HG03521 (cell line): ENCODE measurements around the gene TMCC2.
"Not testable (repeated sequence)": the region's sequence is repeated elsewhere in the genome, so short reads cannot be mapped to it uniquely, and the experiment has no call there.

Experiments
- ATAC-seq: cut with Tn5 transposase; IDR thresholded peaks from one replicate; pipeline ENCODE4 v1.9.1; 2021; ENCODE audit warnings: mild to moderate bottlenecking, moderate library complexity; ENCODE audit not compliant: unreplicated experiment

TMCC2 gene

DNA sequence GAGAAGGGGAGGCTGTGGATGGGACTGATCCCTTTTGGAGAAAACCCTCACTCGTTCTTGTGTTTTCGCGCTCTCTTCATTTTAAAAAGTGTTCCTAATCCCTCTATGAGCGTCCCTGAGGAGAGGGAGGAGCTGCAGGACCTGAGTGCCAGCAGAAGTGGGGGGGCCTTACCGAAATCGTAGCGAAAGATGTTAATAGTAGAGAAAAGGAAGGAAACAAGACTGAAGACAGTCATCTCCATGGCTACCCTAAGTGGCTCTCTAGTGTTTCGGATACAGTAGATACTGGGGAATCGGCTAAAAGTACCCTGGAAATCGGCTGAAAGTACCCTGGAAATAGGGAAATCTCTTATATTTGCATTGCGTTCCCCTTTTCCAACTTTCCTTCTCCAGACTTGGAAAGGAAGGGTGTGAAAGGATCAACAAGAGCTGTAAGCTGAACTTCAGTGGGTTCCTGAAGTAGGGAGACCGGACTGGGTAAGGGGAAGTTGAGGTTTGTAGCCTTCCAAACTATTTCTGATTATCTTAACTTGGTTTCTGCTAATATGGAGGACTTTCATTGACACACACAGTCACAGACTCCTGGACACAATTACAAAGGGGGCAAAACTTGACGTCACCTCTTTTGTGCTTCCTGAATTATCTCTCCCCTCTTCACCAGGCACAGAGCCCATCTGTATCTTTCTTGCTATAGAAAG is 15.8 kb upstream of the TMCC2 start:
- peak; percentile 9 for ATAC-seq

DNA sequence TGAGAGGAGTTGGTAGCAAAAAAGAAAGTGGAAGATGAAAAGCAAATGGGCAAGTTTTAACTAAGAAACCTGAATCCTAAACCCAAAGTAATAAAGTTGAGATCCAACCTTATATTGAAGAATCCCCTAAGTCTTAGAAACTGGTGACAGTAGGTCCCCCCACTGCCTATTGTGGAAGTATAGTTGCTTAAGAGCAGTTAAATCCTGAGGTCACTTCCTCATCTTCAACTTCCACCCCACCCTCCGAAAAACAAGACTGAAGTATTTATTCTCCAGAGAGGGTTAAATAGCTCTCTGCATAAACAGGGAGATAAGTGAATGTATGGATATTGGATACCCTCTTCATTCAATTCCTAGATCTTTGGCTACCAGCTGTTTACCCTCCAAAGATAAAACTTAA is 13.0 kb upstream of the TMCC2 start:
- no peak for ATAC-seq

DNA sequence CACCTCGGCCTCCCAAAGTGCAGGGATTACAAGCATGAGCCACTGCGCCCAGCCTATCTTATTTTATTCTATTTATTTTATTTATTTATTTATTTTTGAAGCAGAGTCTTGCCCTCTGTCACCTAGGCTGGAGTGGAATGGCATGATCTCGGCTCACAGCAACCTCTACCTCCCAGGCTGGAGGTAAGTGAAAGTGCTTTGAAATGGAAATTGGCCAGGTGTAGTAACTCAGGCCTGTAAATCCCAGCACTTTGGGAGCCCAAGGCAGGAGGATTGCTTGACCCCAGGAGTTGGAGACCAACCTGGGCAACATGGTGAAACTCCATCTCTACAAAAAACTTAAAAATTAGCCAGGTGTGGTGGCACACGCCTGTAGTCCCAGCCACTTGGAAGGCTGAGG is 11.2 kb upstream of the TMCC2 start:
- no peak for ATAC-seq

DNA sequence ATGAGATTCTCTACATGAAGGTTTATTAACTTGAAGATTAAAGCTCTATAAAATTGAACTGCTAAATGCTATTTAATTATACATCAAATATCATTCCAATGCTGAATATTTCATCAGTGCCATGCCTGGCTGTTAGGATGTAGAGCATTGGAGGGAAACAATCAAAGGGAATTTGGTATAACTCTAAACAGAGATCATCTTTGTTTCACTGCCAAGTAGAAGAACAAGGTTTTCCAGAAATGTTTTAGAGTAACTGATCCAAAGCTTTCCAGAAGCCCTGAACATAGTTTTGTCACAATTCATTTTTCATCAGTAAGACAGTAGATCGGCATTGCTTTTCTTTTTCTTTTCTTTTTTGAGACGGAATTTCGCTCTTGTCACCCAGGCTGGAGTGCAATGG is 10.3 kb upstream of the TMCC2 start:
- no peak for ATAC-seq

DNA sequence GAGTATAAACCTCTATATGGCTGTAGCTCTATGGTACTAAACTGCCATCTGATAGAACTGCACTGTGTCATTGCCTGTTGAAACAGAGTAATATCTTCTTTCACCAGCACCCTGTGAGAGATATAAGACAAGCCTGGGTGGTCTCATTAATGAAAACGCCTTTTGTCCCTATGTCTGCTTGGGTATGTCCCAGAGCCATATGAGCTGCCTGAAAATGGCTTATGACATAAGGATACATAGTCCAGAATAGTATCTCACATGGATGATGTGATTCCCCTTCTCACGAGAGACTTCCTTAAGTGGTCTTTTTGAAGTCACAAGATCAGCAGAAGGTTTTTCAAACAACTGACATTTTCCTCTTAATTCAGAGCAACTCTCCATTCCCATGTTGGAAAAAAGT is 7.3 kb upstream of the TMCC2 start:
- no peak for ATAC-seq

DNA sequence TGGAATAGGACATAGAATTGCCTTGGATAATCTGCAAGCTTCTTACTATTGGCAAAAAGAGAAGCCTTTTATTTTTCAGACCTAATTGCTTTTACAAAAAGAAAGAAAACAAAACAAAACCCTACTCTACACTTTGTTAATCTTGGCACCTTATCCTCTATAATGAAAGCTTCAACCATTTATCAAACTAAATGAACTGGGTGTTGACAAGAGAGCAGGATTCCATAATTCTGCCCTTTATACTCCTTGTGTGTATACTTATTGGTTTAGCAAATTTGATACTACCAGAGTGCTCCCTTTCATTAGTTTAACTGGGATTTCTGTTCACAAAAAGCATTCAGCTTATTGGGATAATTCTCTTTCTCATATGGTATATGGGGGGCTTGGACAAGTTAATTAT is 3.0 kb upstream of the TMCC2 start:
- ATAC-seq = no peak

DNA sequence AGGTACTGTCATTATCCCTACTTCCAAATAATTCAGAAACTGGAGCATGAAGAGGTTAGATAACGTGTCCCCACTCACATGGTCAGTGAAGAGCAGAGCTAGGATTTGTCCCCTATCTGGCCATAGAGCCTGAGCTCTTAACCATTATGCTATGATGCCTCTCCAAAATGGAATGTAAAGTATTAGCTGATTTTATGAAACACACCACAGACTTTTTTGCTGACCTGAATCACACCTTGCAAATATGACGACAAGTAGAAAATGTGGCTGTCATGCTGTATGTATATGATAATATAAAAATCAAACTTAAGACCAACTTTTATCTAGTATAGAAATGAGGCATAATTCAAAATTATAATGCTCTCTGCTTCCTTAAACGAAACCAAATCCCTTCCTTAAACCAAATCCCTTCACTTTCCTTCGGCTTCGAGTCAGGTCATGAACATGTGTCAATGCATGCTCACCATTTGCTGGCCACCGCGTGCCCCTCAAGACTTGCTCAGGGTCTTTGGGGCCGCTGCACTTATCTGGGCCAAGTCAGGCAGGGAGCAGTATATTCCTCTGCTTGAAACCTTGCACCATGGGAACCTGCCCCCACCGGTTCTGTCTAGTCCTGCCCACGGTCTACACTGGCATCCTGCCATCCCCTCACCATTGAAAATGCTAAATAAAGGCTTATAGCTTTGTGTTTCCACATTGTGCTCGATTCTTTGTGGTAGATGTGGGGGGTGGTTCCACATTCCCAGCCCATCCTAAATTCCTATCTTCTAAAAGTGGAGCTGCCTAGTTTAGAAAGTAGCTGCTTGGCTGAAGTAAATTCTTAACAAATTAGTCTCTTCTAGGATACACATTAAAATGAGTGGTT is 1.6 kb upstream of the TMCC2 start:
- ATAC-seq = no peak

DNA sequence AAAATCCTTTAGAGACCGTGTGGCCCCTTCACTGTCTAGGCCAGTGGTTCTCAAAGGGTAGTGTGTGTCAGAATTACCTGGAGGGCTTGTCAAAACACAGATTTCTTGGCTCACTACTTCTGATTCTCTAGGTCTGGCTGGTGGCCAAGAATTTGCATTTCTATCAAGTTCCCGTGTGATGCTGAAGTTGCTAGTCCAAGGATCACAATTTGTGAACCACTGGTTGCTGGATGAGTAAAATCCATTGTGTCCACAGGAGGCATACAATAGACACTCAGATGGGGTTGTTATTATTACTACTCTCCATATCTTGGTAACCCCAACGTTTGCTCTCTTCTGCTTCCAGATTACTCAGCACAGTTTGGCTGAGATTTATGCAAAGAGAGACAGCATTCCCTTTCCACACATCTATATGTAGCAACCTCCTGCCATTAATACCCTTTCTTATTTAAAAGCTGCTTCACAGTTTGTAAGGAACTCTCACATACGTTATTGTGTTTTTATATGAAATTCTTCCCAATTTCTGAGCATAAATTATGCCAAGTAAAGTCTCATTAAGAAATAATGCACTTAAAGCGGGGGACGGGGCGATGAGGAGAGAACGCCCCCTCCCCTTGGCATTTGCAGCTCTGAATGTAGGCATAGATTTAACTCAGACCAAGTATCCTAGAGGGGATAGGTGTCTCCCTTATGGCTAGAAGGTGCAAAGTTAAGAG is 720 bp upstream of the TMCC2 start:
- no peak for ATAC-seq

DNA sequence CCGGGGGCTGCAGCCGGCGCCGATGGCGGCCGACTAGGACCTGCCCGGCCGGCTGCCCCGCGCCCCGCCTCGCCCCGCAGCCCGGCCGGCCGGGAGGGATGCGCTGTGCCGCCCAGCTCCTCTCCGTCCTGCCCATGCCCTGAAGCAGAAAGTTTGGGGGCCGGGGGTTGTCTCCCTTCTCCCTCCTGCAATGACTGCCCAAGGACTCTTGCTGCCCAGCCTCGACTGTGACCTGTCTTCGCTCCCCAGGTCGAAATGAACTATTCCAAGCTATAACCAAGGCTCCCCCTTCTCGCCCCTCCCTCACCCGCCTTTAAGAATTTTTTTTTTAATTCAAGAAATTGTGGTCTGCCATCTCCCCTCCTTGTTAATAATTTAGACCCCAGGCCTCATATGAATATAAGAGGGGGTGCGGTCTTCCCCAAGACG is 361 bp downstream of the TMCC2 start:
- no peak for ATAC-seq

DNA sequence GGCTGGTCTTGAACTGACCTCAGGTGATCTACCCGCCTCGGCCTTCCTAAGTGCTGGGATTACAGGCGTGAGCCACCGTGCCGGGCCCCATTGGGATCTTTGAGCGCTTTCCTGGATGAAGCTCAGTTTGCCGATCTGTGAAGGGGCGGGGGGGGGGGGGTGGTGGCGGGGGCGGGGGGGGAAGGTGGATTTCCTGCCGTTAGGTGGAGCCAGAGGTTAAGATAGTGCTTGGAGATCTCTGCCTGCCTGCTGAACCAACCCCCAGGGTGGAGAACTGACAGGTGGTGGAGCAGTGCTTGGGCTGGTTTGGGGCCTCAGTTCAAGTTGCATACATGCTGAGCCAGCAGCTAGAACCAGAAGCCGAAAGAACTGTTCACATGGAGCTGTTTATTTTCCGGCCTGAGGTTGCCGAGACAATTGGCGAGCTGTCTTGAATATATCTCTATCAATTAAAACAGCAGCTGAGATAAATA is 1.7 kb downstream of the TMCC2 start:
- ATAC-seq = no peak

DNA sequence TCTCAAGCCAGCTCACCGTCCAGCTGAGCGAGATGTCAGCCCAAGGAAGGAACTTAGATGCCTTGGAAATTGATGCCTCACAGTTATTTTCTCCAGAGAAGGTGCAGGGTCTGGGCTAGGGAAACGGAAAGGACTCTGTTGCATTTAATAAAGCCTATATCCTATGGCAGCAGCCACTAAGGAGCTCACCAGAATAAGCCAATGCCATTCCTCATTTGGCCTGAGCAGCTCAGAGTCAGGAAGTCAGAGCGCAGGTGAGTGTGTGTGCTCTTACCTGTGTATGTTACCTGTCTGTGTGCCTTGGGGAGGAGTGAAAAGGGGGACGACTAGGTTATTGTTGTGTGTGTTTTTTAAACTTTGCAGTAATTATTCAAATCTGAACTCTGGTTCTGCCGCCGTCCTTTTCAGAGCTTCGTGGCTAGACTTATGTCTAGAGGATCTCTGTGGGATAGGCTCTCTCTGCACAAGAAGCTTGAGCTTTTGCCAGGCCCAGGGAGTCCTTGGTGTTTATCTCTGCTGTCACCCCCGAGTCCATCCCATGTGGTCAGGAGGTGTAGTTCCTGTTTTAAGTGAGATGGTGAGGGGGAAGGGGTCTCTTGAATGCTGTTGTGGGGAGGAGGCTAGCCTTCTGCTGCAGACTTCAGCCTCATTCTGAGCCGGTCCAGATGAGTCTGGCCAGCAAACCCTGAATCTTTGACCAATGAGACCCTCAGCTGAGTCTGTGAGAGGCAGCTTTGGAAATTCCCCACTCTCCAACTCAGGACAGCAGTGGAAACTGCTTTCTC is 2.4 kb downstream of the TMCC2 start:
- no peak for ATAC-seq

DNA sequence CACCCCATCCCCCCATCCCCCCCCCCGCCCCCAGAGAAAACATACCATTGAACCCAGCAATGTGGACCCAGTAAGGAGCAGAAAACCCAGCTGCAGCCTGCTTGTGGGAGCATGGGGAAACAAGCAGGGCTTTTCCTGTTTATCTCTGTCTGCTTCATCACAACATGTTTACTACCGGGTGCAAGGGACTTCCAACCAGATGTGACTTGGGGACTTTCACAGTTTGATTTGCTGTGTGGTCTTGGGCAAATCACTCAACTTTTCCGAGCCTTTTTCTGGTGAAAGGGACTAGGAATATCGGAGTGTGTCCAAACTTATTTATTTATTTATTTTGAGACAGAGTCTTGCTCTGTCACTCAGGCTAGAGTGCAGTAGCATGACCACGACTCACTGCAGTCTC is 3.2 kb downstream of the TMCC2 start:
- no peak for ATAC-seq

DNA sequence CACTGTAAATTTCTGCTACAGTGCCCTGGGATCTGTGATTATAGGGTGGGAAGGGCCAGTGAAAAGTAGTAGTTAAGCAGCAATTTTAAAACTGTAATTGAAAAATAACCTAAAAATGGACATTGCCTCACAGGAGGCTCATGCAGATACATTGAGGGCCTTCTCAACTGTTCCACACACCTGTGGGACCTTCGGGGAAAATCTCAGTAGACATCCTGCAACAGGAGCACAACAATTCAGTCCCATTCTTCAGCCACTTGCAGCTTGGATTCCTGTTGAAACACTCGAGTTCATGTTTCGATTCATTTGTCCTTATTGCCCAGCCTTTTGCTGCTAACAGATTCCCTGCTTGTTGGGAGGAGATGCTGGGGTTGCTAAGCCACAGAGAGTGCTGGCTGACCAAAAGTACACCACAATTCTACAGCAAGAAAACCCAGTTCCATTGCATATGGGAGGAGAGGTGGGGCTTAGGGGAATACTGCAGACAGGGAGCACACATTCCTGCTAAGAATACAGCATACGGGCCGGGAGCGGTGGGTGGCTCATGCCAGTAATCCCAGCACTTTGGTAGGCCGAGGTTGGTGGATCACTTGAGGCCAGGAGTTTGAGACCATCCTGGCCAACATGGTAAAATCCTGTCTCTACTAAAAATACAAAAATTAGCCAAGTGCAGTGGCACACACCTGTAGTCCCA is 4.5 kb downstream of the TMCC2 start:
- ATAC-seq = no peak

DNA sequence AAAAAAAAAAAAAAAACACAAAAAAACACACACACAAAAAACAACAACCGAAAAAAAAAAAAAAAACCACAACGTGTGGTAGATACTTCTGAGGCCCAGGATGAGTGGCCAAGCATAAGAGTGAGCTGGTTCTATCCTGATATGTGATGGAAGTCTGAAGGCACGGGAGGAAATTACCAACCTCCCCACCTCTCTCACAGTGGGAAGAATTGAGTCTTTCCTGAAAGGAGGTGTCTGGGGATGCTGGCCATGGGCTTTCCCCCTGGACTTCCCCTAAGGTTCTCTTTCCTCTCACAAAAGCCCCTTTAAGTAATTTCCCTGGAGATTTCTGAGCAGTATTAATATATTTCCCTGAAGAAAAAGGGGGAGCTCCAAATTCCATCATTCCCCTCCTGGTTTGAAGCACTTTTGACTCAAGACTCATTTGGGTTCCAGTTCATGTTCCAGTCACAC is 5.2 kb downstream of the TMCC2 start:
- ATAC-seq = no peak

DNA sequence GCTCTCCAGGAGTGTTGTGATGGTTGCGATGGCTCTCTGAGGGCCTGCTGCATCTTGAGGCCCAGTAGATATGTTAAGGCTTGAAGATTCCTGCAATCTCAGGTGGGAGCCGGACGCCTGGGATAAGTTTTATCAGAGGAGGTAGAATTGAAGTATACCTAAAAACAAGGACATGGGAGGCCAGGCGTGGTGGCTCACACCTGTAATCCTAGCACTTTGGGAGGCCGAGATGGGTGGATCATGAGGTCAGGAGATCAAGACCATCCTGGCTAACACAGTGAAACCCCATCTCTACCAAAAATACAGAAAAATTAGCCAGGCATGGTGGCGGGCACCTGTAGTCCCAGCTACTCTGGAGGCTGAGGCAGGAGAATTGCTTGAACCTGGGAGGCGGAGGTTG is 6.2 kb downstream of the TMCC2 start:
- ATAC-seq = not testable (repeated sequence)

DNA sequence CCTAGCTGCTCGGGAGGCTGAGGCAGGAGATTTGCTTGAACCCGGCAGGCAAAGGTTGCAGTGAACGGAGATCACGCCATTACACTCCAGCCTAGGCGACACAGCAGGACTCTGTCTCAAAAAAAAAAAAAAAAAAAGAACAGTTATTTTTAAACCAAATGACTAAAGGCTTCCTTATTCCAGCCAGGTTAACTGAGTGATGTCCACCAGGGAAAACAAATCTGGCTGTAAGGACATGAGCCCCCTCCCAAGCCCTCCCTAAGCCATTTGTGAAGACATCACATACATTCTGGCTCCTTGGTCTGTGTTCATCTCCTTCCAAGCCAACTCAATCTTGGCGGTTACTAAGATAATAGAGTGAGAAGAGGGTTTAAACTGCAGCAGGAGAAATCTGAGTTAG is 8.2 kb downstream of the TMCC2 start:
- no peak for ATAC-seq

DNA sequence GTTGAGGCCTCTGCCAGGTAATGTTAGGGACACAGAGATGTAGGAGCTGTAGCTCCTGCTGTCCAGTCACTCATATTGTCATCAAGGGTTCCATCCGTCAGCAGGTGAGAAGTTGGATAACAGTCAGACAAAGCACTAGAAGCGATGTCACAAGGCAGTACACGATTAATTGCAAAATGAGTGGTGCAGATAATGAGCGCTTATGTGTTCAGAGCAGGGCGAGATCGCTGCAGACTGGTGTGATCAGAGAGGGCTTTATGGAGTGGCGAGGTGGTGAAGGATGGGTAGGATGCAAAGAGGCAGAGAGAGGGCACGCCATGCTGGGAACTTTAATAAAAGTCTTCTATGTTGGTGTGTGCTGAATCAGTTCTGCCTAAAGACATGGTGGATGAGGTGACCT is 8.8 kb downstream of the TMCC2 start:
- no peak for ATAC-seq

DNA sequence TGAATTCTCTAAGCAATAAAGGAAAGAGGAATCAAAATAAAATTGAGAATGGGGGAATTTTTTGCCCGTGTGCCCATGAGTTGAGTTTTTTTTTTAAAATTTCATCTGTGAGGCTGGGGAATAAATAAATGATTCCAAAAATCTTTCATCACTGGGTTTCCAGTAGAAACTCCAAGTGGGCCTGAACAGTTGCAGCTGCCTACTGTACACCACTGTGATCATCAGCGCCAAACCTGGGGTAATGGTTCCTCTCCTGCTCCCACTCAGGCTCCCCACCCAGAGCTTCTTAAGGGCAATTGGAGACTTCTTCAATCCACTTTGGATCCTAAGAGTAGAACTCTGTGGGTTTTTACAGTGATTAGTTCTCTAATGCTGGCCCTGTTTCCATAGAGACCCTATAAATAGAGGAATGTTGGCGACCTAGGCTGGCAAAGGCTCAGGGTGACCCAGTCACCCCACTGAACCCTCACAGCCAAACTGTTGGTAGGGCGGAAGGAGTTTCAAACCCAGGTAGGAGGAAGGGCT is 9.3 kb downstream of the TMCC2 start:
- no peak for ATAC-seq

DNA sequence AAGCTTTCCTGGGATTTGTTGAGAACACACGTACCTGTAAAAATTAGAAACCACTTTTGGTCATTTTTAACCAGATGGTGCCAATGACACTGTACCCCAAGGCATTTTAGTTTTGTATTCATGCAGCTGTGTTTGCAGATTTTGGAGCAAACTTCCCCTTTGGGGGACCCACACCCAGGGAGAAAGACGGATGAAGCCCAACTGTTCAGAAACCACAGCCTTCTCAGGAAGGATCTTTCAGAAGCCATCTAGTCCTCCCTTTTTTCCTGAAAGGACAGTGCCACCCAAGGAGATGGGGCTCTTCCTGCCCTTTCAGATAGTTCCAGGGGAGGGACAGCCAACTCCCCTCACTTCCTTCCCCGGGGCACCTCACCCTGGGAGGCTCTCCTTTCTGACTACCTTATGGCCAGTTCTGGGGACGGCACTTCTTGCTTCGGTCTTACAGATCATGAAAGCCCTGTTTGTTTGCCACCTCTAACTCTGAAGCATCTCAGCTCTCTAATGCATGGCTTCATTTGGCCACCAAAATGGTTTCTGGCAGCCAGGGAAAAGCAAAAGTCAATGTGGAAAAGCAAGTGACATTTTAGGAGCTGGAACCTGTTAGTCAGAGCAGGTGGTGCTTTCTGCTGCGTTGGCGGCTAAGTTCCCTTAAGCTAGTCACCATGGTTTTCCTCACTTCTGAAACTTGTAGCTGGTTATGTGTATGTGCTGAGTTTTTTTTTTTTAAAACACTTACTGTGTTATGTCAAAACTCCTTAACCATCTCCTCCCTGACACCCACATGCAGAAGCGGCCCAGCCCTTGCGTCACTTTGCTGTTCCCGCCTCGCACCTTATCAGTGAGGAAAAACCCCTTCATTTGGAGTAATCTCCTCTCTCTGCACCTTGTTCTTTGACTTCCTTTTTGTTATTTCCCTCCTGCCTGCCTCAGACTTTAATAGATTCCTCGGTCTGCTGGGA is 10.1 kb downstream of the TMCC2 start:
- no peak for ATAC-seq
